ENCODE data around the gene TRAFD1.

TRAFD1 gene

DNA sequence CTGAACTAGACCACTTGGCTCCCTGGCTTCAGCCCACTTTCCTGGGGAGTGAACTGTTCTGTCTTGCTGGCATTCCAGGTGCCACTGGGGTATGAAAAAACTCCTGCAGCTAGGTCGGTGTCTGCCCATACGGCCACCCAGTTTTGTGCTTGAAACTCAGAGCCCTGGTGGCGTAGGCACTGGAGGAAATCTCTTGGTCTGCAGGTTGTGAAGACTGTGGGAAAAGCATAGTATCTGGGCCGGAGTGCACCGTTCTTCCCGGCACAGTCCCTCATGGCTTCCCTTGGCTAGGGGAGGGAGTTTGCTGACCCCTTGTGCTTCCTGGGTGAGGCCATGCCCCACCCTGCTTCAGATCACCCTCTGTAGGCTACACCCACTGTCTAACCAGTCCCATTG is 33.8 kb downstream of the TRAFD1 start:
- no peak for DNase-seq

GRCh38 chr12:112160611-112161010 is 35.3 kb downstream of the TRAFD1 start:
- DNase-seq, result no peak

GRCh38 chr12:112161711-112162110 is 36.4 kb downstream of the TRAFD1 start:
- DNase-seq, result no peak

DNA sequence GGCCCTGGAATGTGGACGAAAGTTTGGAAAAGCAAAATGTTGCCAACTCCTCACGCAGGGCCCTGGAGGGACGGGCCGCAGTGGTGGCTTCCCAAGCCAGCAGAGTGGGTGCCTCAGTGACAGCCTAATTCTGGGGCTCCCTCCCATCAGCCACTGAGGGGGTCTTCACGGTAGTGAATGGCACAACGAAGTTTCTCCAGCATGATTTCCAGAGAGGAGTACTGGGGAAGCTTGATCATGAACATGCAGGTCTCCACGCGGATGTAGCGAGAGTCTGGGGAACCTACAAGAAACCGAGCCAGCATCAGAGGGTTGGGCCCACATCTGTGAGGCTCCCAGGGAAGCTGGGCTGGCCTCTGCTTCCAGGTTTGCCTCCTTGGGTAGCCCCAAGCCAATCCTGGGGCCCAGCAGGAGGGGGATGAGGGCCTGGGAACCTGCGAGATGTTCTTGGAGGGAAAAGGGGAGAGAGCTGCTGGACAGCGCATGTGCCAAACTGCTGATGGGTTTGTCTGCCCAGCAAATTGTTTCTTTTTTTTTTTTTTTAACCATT is 37.0 kb downstream of the TRAFD1 start:
- no peak for DNase-seq

DNA sequence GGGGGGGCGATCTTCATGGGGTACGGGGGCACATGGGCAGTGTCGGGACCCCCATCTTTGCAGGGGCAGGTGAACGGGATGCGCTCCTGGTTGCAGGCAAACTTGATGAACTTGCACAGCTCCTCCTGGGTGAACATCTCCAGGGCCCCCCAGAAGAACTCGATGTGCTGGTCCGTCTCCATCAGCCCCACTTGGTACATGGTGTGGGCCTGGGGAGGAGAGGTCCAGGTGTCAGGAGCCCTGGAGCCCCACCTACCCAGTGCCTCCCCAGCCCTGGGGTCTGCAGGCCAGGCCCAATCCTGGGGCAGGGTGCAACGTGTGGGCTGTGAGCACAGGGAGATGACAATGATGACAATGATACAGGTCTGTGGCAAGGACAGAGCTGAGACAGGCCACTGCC is 37.7 kb downstream of the TRAFD1 start:
- no peak for DNase-seq

- DNase-seq, result no peak
These were observed 38.2 kb downstream of the TRAFD1 start for GRCh38 chr12:112163471-112163991.

GRCh38 chr12:112164011-112164660 is 38.8 kb downstream of the TRAFD1 start:
- DNase-seq, result no peak

DNA sequence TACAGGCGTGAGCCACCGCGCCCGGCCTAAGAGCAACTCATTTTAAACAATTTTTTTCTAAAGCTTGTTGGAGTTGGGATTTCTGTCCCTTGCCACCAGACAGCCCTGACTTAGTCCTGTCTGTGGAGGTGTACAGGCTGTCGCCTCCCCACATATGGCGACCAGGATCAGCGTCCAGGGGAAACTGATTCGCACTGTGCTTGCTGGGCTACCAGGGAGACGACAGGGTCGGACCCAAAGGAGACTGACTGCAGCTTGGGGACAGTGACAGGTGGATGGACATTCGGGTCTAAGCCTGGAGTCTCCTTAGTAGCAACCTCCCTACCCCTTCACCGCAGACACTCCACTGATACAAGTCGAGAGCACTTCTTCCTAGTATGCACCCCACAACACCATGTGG is 40.3 kb downstream of the TRAFD1 start:
- no peak for DNase-seq

GRCh38 chr12:112166051-112167015 is 41.0 kb downstream of the TRAFD1 start:
- DNase-seq, result no peak

DNA sequence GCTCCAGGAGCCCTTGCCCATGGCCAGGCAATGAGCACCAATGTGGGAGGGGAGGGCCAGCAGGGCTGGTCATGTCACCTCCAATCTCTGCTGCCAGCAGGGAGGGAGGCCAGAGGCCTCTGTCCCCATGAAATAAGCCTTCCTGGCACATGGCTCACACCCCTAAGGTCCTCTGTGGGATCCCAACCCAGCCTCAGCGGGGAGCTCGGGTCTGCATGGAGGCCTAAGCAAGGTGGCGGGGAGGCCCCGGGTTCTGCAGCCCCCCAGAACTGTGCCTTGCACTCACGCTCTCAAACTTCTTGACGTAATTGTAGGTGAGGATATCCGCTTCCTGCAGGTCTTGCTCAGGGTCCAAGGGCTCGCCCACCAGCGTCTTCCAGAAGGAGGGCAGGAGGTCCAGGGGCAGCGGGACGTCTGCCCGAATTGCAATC is 41.7 kb downstream of the TRAFD1 start:
- no peak for DNase-seq

DNA sequence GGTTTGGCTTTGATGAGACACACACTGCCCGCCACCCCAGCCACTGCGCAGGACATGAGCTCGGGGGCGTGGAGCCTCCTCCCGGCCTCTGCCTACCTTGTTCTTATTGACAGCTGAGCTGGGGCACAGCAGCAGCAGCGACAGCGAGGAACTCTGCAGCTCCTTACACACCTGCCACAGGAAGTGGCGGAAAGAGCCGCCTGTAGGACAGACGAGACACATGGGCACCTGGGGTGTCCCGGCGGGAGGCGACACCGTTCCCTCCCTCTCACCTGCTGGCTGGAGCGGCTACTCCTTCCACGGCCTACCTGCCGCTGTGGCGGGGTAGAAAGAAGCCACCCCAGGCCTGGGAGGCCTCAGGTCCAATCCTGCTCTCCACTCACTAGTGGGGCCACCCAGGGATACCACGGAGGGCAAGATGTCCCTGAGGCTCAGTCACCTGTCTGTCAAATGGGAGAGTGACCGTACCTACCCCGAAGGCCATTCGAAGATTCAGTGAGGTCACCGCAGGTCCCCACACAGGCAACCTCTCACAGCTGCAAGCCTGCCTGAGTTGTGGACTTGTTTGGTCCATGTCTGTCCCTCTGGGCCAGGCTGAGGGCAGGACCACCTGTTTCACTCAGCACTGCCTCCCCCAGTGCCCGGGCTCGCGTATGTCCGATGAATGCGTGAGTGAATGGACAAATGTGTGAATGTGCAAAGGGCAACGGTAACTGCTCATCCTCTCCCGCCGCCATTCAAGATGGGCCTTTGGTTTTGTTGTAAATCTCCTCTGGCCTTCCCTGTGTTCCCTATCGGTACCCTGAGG is 42.6 kb downstream of the TRAFD1 start:
- no peak for DNase-seq

- no peak for DNase-seq
These were observed 43.2 kb downstream of the TRAFD1 start for GRCh38 chr12:112168561-112168971.

GRCh38 chr12:112169161-112169872 is 44.0 kb downstream of the TRAFD1 start:
- DNase-seq, result no peak

- DNase-seq, result no peak
These were observed 44.6 kb downstream of the TRAFD1 start for GRCh38 chr12:112169966-112170365.

DNA sequence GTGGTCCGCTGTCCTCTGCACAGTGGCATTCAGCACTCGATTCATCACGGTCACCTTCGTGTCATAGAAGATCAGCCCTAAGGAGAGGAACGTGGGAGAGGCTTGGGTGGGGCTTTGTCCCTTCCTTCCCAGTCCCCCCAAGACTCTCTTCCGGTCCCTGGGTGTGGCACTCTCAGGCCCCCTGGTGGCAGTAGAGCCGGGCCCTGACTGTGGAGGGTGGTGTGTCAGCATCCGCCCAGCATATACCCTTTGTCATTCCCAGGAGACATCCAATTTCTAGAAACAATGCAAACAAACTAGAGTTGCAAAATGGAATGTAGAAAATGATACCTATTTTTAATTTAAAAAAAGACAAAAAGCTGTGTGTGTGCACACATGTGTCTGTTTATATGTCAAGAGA is 45.0 kb downstream of the TRAFD1 start:
- no peak for DNase-seq

GRCh38 chr12:112170971-112171596 is 45.7 kb downstream of the TRAFD1 start:
- no peak for DNase-seq

DNA sequence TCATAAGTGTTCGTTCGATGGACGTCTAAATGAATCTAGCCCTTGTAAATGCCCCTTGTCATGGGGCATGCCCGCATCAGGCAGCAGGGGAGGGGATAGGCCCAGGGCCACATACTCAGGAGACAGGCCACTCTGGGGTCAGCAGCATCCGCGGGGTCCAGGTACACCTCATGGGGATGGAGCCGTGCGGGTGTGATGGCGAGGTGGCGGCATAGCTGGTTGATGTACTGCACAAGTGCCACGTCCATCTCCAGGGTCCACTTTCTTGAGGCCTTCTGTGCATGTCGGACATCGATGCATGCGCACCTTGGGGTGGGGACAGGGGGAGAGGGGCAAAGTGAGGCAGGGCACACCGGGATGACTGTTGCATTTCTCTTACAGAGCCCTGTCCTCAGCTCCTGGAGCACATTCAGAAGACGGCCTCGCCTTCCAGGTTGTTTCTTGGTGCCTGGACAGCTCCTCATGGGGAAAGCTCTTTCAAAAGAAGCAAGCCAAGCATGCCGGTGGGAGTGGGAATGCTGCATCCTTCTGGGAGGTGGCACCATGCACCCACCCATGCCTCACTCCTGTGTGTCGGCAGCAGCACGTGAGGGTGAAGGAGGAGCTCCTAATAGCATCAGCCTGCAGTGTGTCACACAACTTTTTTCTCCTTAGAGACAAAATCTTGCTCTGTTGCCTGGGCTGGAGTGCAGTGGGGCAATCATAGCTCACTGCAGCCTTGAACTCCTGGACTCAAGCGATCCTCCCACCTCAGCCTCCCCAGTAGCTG is 47.4 kb downstream of the TRAFD1 start:
- DNase-seq, result no peak

DNA sequence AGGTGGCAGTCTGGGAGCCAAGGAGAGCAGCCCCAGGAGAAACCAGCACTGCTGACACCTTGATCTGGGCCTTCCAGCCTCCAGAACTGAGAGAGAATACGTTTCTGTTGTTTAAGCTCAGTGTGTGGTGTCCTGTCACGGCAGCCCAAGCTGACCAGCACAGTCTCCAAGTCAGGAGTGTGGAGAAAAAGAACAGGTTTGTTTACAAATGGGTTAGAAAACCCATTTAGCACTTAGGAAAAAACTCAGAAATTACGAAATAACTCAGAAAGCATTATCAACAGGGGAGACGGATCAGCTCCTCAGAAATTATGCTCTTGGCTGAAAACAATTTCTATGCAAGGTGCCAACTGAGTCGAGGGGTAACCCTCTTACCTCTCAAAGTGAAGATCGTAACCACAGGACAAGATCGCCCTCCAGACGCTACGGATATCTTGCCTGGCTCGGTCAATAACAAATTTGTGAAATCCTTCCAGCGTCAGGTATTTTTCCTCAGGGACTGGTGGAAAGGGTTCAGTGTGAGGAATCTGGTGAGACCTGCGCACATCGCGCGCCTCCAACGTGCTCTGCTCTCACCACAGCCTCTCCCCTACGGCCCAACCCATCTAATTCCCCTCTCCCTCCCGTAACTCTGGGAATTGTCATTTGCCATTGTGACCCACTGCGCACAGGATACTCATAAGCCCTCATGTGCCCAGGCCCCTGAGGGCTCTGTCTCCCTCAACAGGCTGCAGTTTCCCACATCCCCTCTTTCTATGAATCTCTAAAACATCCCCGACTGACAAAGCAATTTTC is 50.2 kb downstream of the TRAFD1 start:
- DNase-seq, result no peak

DNA sequence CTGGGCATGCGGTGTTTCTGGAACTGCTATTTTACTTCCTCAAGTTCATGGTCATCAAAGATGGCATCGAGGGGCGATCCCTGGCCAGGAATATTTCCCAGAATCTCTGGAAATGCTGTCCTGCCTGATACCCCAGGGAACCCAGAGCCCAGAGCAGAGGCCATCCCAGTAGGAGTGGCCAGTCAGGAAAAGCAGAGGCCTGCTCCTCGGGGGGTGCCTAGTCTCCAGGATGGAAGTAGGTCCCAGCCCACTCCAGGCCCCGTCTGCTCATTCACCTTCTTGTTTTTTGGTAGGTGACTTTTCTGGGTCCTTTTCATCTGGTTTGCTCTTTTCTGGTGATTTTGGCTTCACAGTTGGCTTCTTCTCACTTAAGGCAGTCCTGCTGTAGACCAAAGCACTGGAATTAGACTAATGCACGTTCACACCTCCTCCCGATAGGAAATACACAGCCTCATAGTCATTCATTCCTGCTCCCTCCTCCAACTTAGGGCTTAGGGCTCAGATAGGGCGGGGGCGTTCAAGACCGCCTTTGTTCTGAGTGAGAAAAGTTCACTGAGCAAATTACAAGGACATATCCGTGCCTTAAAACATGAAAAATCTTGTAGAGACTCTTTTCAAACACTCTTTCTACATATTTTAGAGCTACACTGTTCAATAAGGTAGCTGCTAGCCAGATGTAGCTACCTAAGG is 51.1 kb downstream of the TRAFD1 start:
- DNase-seq, result no peak
